HFFc6 (cell line): ENCODE measurements around the gene NCKAP5. TPM values are rescaled to one million over a fixed set of nuclear protein-coding genes. Genes with fewer than 3 reads are reported as not detected.

ENCODE experiments used
- DNase-seq: peaks from one replicate; pipeline ENCODE4 v3.0.0-alpha.2; 2018
- H3K27ac Mint-ChIP-seq: 2 replicates; pipeline ENCODE4 v1.8.0; 2020; ENCODE audit warnings: mild to moderate bottlenecking, mixed read lengths
- H3K27me3 Mint-ChIP-seq: 2 replicates; pipeline ENCODE4 v1.8.0; 2021; ENCODE audit warnings: mild to moderate bottlenecking, moderate library complexity, mixed read lengths; ENCODE audit not compliant: insufficient read depth
- H3K36me3 Mint-ChIP-seq: 2 replicates; pipeline ENCODE4 v1.8.0; 2021; ENCODE audit warnings: low read depth, mixed read lengths
- H3K4me1 Mint-ChIP-seq: 2 replicates; pipeline ENCODE4 v1.8.0; 2020; ENCODE audit warnings: low read depth, mixed read lengths
- H3K4me3 Mint-ChIP-seq: 2 replicates; pipeline ENCODE4 v1.8.0; 2020; ENCODE audit warnings: mild to moderate bottlenecking, moderate library complexity, mixed read lengths
- H3K9me3 Mint-ChIP-seq: 2 replicates; pipeline ENCODE4 v1.8.0; 2020; ENCODE audit warnings: mild to moderate bottlenecking, mixed read lengths
- CTCF ChIP-seq: fragments of 200-600 bp; sonication (generic); IDR thresholded peaks from 2 replicates; pipeline ENCODE4 v1.5.0; 2021; ENCODE audit warnings: antibody characterized with exemption, mild to moderate bottlenecking
- total RNA-seq, 6 experiments: library from RNA; stranded (reverse); fragmentation: NEBNext Ultra II Directional; extraction: Animal tissue kit (Norgen Biotek cat#: 25700); gene quantifications; 2 replicates in 1 of 6; 3 replicates in 5 of 6; pipeline ENCODE4 v1.2.3, GENCODE V29; 2021

Gene NCKAP5
- total RNA-seq, 6 experiments from 2014 or later: 0.31 to 4.0 (median 3.1) TPM

- H3K27ac Mint-ChIP-seq: no peak overlapping the region
- no peak for DNase-seq
- peaks cover 25% of the 10 kb centered on the region; the same call in 1 of the 2 replicates for H3K4me1 Mint-ChIP-seq
- no peaks in the 10 kb centered on the region for H3K36me3 Mint-ChIP-seq
- no peaks in the 10 kb centered on the region; the same call in 1 of the 2 replicates for H3K9me3 Mint-ChIP-seq
- H3K27me3 Mint-ChIP-seq: no peaks in the 10 kb centered on the region; the same call in 1 of the 2 replicates
- no peak for TF ChIP-seq CTCF
- H3K4me3 Mint-ChIP-seq: no peak overlapping the region
These were observed 588.7 kb downstream of the NCKAP5 start for GRCh38 chr2:132979339-132980093.

GRCh38 chr2:132978840-132979239, 589.4 kb downstream of the NCKAP5 start:
- no peaks in the 10 kb centered on the region; the same call in 1 of the 2 replicates for H3K9me3 Mint-ChIP-seq
- no peak for TF ChIP-seq CTCF

GRCh38 chr2:132977812-132978529, 590.3 kb downstream of the NCKAP5 start:
- H3K36me3 Mint-ChIP-seq: no peaks in the 10 kb centered on the region
- no peaks in the 10 kb centered on the region for H3K27me3 Mint-ChIP-seq
- peaks cover 34% of the 10 kb centered on the region; the same call in 1 of the 2 replicates for H3K4me1 Mint-ChIP-seq
- H3K9me3 Mint-ChIP-seq: no peaks in the 10 kb centered on the region; the same call in 1 of the 2 replicates
- peak overlapping the region; percentile 10; the same call in 1 of the 2 replicates for H3K27ac Mint-ChIP-seq
- no peak for DNase-seq
- no peak overlapping the region for H3K4me3 Mint-ChIP-seq
- TF ChIP-seq CTCF: no peak

More at GRCh38 chr2:132978840-132979239, 589.4 kb downstream of the NCKAP5 start:
- Mint-ChIP-seq H3K4me3 (no peak overlapping the region), H3K27ac (no peak overlapping the region), H3K27me3 (no peaks in the 10 kb centered on the region; the same call in 1 of the 2 replicates), H3K36me3 (no peaks in the 10 kb centered on the region), H3K4me1 (peaks cover 32% of the 10 kb centered on the region; the same call in 1 of the 2 replicates)
- no peak for DNase-seq

- Mint-ChIP-seq H3K36me3 (no peaks in the 10 kb centered on the region), H3K4me1 (peaks cover 34% of the 10 kb centered on the region; the same call in 1 of the 2 replicates), H3K27ac (no peak overlapping the region), H3K9me3 (no peaks in the 10 kb centered on the region; the same call in 1 of the 2 replicates), H3K27me3 (no peaks in the 10 kb centered on the region; the same call in 1 of the 2 replicates), H3K4me3 (peak overlapping the region; percentile 60; the same call in 1 of the 2 replicates)
- DNase-seq: no peak
- no peak for TF ChIP-seq CTCF
These were observed 592.8 kb downstream of the NCKAP5 start for GRCh38 chr2:132975193-132976105.
